GM21423 (cell line): ENCODE measurements around the gene C6orf52.
A peak's percentile ranks its signal among the peaks of the same experiment; 100 is the strongest.

Experiments used
- ATAC-seq: cut with Tn5 transposase; IDR thresholded peaks from one replicate; pipeline ENCODE4 v1.9.1; 2021; ENCODE audit warnings: mild to moderate bottlenecking, moderate library complexity; ENCODE audit not compliant: unreplicated experiment

C6orf52 gene

DNA sequence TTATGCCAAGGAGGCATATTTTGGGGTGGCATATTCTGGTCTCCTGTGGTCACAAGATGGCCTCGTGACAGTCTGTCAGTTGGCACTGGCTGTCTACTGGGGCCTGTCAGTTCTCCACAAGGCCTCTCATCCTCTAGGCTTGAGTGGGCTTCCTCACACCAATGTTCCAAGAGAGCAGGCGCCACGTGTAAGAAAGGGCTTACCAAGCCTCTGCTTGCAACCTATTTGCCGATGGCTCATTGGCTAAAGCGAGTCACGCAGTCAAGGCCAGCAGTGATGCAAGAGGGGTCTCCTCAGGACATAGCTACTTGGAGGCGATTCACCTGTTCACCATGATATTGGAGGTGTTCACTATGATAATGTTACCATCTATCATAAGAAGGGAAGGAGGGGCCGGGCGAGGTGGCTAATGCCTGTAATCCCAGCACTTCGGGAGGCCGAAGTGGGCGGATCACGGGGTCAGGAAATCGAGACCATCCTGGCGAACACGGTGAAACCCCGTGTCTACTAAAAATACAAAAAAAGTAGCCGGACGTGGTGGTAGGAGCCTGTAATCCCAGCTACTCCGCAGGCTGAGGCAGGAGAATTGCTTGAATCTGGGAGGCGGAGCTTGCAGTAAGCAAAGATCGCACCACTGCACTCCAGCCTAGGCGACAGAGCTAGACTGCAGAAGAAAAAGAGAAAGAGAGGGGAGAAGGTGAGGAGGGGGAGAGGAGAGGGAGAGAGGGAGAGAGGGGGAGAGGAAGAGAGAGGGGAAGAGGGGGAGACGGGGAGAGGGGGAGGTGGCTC lies 35.3 kb downstream of the C6orf52 start:
- no peak for ATAC-seq

GRCh38 chr6:10655508-10656055 lies 38.8 kb downstream of the C6orf52 start:
- no peak for ATAC-seq

DNA sequence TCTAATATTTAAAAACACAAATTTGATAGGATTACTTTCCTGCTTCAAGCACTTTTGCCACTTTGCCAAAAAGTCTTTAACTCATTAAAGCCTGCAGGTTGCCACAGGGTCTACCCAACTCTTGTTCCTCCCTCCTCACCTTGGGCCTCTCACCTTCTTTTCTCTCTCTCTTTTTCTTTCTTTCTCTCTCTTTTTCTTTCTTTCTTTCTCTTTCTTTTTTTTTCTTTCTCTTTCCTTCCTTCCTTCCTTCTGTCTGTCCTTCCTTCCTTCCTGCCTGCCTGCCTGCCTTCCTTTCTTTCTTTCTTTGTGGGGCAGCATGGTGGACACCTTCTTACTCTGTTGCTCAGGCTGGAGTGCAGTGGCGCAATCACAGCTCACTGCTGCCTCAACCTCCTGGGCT lies 50.2 kb downstream of the C6orf52 start:
- no peak for ATAC-seq

DNA sequence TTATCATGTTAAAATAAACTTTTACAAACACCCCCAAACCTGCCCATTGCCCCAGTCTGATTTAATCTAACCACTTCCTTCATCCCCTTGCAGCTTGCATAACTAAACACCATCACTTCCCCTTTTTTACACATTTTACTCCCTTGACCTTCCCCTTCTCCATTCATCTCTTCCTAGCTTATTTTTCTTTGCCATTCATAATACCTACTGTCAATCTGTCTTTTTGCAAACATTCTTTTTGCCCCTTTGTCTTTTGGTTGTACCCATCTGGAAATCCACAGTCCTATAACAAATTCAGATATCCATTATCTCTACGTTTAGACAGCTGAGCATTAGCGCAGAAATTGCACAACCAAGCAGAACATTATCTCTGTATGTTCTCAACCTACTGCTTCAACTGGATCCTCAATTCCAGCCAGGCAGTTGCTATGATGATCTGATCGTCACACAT lies 51.2 kb downstream of the C6orf52 start:
- ATAC-seq = no peak

- no peak for ATAC-seq
Observed at GRCh38 chr6:10641528-10641927, 52.9 kb downstream of the C6orf52 start.

GRCh38 chr6:10640412-10640811 lies 54.0 kb downstream of the C6orf52 start:
- no peak for ATAC-seq

DNA sequence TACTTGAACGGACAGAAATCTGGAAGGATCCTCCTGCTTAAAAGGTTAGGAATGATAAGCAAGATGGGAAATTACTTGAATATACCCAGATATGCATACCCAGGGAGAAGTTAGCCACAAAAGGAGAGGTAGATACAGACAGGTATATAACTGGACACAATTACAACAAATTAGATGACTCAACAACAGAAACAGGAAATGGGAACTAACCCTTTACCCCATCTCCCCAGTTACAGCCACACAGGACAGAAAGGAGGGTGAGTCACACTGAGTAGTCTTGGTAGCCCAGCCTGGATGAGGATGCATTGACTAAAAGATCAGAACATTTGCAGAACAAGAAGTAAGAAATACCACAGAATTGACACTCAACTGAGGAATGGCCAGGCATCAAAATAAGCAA lies 61.2 kb downstream of the C6orf52 start:
- ATAC-seq = peak; percentile 95

- no peak for ATAC-seq
Observed at GRCh38 chr6:10630178-10630577, 64.2 kb downstream of the C6orf52 start.

GRCh38 chr6:10627800-10628199 lies 66.6 kb downstream of the C6orf52 start:
- no peak for ATAC-seq

DNA sequence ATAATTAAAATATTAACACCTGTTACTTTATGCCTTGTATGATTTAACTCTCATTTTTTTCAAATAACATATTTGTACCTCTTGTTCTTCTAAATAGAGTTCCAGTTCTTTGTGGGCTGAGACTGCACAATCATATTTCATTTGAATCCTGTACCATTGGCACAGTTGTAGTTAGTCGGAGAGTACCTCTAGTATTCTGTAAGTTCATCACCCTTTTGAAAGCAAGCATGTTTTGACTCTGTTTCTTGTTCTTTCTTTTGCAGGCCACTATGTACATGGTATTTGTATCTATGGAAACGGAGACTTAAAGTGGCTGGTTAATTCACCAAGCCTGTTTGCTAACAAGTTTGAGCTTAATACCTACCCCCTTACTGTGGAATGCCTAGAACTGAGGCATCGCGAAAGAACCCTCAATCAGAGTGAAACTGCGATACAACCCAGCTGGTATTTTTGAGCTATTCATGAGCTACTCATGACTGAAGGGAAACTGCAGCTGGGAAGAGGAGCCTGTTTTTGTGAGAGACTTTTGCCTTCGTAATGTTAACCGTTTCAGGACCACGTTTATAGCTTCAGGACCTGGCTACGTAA lies 68.2 kb downstream of the C6orf52 start:
- ATAC-seq = no peak

- ATAC-seq = no peak
Observed at GRCh38 chr6:10624836-10625235, 69.6 kb downstream of the C6orf52 start.

- ATAC-seq = no peak
Observed at GRCh38 chr6:10621847-10622246, 72.6 kb downstream of the C6orf52 start.
